Body of pancreas (tissue), 4 donors: Measurements from ENCODE around the gene NSD2.

ENCODE experiments used
- POLR2A ChIP-seq, 3 donors: fragments of 450-650 bp; IDR thresholded peaks; one replicate each; pipeline ENCODE4 v1.6.1; 2016; ENCODE audit warnings: antibody characterized with exemption in 3 of 3, mild to moderate bottlenecking in 2 of 3
- TF ChIP-seq, protein P1 (sequence below), 7 experiments: fragments of 450-650 bp in 4 of 7; fragments of 200-600 bp in 3 of 7; sonication (generic) in 3 of 7; IDR thresholded peaks; one replicate each; pipeline ENCODE4 v1.5.1; 2016 to 2019; ENCODE audit warnings: antibody characterized with exemption in 7 of 7

DNA sequence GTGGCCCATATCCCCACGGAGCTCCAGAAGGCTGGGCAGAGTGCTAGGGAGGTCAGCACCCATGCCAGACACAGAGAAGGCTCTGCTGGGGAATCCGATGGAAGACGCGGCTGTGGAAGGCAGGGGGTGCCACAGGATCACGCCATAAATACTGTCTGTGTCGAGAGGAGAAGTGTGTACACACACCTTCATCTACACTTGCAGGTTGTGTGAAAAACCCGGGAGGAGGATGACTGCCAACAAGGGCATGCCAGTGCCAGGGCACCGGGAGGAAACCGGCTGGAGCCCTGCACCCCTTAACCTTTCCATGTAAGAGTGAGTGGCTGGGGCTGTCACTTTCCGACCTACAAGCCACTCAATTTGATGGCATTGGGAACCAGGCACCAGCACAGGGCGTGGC is 46.4 kb upstream of the NSD2 start:
- TF ChIP-seq POLR2A (IDR thresholded peaks at IDR 0.05): no peak
- TF ChIP-seq, protein P1, sequence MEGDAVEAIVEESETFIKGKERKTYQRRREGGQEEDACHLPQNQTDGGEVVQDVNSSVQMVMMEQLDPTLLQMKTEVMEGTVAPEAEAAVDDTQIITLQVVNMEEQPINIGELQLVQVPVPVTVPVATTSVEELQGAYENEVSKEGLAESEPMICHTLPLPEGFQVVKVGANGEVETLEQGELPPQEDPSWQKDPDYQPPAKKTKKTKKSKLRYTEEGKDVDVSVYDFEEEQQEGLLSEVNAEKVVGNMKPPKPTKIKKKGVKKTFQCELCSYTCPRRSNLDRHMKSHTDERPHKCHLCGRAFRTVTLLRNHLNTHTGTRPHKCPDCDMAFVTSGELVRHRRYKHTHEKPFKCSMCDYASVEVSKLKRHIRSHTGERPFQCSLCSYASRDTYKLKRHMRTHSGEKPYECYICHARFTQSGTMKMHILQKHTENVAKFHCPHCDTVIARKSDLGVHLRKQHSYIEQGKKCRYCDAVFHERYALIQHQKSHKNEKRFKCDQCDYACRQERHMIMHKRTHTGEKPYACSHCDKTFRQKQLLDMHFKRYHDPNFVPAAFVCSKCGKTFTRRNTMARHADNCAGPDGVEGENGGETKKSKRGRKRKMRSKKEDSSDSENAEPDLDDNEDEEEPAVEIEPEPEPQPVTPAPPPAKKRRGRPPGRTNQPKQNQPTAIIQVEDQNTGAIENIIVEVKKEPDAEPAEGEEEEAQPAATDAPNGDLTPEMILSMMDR (IDR thresholded peaks at IDR 0.05): no peak
